HL-60/S4 (cell line): Measurements from ENCODE around the gene CCDC177.

Source experiments
- in situ Hi-C: fragments of 300-500 bp; cut with MboI; formaldehyde crosslinking; loops from 2 replicates; pipeline ENCODE4 v1.14.3; 2022; ENCODE audit warnings: low sequenced_read_pairs

CCDC177 gene

DNA sequence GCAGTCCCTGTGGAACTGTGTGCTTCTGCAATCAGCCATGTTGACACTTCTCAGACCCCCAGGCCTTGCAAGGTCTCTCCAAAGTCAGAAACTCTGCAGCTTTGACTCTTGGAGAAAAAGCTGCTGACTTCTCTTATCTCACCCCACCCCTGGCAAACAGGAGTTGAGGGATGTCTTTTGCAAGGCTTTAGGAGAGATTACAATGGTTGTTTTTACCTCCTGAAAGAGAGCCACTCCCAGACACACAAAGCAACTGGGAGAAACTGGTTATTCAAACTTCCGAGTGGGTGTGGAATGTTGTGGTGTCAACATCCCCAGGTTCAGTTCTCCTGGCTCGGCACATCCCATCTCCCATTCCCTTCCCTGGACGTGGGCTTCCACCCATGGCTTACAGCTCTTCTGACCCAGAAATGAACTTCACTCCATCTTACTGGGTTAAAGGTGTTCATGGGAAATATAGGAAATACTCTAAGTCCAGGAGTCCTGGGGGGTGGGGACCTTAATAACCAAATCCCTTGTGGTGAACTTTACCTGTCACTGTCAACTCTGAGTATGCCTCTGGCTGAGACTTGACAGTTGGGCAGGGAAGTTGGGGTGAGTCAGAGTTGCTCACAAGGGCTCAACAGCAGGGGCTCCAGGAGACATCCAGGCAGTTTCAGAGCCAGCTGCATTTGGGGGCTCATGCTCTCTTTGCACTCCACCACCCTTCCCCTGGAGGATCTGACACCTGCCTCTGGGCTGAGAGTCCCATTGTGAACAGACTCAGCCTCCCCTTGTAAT, 41.9 kb downstream of the CCDC177 start:
- in situ Hi-C loops = no loop called here

DNA sequence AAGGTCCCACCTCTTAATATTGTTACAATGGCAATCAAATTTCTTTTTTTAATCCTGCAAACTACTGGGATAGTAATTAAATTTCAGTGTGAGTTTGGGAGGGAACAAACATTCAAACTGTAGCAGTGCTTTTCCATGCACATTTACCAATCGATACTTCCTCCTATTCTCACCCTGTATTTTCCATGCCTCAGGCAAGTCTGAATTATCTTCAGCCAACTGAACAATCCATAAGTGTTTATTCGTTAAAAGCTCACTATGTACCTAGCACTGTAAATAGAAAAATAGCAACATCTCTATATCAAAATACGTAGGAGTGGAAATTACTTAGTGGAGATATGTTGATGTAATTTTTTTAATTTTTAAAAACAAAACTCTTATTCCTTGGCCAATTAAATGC, 43.5 kb downstream of the CCDC177 start:
- in situ Hi-C loops = no loop called here

DNA sequence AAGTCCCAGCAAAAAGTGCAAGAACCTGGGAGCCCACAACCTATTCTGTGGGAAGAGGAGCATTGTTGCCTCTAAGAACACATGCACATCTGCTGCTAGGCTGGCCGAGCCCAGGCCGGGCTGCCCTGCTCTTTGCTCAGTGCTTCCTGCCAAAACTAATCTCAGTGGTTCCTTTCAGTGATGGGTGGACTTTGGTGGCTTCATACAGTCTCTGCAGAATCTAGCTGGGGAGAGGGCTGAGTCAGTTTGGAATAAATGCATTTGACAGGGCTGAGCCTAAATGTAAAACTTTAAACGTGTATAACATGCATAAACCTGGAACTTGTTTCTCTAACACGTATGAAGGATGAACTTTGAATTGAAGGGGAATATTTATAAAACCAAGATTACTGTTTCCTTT, 44.6 kb downstream of the CCDC177 start:
- in situ Hi-C loops = no loop called here

DNA sequence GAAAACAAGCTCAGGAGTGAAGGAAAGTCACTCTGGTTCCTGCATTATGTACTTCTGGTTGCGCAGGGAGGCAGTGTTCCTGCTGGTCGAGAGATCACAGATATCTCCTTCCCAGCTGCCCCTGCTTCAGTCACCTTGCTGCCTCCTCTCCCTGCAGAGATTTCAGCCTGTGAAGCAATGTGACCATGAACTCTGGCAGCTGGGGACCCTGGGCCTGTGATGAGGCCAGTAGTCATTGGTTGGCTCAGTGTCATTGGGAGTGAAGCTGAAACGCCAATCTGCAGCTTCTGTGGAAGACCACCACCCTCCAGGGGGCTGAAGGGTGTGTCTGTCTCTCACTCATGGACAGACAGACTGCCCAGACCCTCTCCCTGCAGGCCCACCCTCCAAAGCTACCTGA, 45.1 kb downstream of the CCDC177 start:
- in situ Hi-C loops = no loop called here

DNA sequence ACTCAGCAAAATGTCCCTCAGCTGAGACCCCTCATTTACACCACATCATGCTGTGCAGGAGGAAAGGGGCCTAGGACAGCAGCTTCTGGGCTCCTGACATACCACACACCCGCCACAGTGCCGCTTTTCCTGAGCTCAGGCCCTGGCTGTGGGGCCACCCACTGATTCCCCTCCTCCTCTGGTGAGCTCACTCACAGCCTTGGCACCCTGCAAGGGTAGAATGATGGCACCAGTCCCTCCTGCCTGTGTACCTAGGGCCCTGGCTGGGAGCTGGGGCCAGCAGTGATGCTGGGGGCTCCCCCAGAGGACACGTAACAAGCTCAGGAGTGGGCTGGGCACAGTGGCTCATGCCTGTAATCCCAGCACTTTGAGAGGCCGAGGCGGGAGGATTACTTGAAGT, 45.7 kb downstream of the CCDC177 start:
- in situ Hi-C loops = no loop called here

DNA sequence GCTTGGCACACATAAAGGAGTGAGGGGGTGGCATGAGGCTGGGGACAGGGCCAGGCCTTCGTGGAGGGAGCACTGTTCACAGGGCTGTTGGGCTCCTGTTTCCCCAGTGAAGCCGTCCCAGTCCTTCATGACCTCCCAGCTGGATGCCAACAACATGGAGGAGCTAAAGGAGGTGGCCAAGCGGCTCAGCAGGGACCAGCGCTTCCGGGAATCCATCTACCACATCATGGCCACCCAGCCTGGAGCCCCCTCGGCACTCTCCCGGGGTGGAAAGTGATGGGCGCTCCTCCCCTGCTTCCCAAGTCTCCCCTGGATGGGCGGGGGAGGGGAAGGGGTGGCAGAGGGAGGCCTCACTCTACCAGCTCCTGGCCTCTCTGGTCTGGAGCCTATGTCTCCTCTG, 46.5 kb downstream of the CCDC177 start:
- in situ Hi-C loops = no loop called here

DNA sequence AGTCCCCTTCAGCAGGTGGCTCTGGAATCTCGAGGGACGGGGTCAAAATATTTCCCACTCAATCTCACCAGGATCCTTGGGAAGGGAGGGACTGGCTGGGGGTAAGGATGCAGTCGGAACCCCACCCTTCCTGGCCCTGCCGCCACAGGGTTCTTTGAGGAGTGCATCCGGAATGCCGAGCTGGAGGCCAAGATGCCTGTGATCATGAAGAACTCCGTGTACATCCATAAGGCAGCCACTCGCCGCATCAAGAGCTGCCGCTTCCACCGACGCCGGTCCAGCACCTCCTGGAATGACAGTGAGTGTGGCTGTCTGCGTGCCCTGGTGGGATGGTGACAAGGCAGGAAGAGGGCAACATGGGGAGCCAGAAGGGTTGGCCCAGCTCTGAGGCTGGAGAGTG, 47.0 kb downstream of the CCDC177 start:
- in situ Hi-C loops = no loop called here

DNA sequence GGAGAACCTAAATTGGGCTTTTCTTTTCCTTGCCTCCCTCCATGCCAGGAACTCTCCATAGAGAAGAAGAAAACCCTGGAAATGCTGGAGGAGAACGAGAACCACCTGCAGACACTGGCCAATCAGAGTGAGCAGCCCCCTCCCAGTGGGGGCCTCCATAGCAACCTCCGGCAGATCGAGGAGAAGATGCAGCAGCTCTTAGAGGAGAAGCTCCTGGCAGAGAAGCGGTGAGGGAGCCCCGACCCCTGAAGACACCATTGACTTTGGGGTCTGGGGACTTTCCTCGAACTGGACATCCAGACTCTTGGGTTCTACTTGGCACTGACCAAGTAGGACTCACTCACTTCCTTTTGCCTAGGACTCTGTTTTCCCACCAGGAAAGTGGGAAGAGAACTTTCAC, 48.8 kb downstream of the CCDC177 start:
- in situ Hi-C loops = no loop called here

DNA sequence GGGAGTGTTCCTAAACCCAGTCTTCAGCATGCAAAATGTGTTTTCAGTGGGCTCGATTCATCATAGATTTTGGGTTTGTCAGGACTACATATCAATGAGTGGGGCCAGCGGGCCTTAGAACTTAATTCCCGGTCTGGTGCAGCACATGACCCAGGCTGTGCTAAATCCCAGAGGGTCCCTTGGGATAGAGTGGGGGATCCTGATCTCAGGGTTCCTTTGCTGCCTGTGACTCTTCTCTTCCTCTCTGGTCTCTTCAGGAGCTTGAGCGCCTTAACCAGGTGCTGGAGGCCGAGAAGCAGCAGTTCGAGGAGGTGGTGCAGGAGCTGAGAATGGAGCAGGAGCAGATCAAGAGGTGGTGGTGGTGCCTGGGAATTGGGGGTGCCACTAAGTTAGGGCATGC, 52.6 kb downstream of the CCDC177 start:
- in situ Hi-C loops = no loop called here
